GM12874 (cell line): ENCODE data around the gene GRAMD2A.

Source experiments
- TF ChIP-seq, protein P1 (sequence below): IDR thresholded peaks from 2 replicates; pipeline ENCODE4 v1.5.1; 2011; ENCODE audit warnings: low read depth, mild to moderate bottlenecking, control low read depth, low read length, moderate library complexity; ENCODE audit not compliant: insufficient read depth

GRAMD2A gene

GRCh38 chr15:72195101-72195511 is 2.5 kb downstream of the GRAMD2A start:
- TF ChIP-seq, protein P1, sequence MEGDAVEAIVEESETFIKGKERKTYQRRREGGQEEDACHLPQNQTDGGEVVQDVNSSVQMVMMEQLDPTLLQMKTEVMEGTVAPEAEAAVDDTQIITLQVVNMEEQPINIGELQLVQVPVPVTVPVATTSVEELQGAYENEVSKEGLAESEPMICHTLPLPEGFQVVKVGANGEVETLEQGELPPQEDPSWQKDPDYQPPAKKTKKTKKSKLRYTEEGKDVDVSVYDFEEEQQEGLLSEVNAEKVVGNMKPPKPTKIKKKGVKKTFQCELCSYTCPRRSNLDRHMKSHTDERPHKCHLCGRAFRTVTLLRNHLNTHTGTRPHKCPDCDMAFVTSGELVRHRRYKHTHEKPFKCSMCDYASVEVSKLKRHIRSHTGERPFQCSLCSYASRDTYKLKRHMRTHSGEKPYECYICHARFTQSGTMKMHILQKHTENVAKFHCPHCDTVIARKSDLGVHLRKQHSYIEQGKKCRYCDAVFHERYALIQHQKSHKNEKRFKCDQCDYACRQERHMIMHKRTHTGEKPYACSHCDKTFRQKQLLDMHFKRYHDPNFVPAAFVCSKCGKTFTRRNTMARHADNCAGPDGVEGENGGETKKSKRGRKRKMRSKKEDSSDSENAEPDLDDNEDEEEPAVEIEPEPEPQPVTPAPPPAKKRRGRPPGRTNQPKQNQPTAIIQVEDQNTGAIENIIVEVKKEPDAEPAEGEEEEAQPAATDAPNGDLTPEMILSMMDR: no peak

DNA sequence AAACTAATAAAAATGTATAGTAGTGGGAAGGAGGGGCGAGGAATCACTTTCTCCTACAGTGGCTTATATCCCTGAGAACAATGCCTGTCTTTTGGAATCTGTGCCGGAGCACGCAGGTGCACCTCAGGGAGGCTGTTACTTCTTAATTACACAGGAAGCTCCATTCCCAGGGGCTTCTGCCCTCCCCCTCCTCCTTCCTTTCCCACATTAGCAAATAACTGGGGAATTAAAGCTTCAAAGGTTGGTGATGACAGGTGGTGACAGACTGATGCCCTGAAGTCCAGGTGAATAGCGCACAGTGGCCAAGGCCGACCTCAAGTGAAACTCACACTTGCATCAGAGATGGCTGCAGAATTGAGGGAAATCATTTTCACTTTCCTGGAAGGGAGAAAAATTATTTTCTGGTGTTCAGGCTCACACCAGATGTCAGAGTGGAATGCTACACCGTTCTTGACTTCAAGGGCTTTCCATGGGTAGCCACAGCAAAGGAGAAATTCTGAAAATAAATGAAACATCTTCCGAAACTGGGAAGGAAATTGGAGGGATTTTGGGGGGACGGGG is 3.7 kb downstream of the GRAMD2A start:
- TF ChIP-seq, protein P1: no peak

DNA sequence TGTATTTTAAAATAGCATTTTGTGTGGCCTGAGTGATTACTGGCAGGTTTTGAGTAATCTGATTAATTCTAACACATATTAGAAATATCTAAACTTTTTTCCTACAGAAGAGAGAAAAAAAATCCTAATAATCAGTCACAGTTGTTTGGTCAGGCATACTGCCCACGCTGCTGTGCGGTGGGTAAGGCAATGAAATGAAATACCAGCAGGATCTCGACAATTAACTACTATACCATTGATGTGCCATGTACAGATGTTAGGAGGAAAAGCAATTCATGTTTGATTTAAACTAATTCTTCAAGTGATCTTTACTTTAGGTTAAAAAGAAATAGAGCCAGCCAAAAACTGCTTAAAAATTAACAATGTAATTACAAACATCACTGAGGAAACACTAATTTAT is 5.2 kb downstream of the GRAMD2A start:
- TF ChIP-seq, protein P1: no peak

- TF ChIP-seq, protein P1: no peak
These were observed 8.2 kb downstream of the GRAMD2A start for GRCh38 chr15:72189250-72189902.

- TF ChIP-seq, protein P1: no peak
These were observed 13.3 kb downstream of the GRAMD2A start for GRCh38 chr15:72184165-72184811.

DNA sequence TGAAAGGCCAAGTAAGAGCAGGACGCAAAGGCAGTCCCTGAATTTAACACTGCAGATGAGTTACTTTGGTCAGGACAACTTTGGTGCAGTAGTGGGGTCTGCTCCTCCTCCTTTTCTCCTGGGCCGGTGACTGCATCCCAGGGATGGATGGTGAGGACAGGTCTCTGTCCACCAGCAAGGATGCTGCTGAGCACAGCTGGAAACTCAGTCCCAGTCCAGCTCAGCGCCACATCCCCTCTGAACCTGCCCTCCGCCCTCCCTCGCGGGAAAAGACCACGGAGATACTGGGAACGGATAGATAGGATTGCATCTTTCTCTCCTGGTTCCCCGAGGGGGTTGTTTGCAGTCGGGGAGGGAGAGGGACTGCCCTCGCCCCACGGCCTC is 13.8 kb downstream of the GRAMD2A start:
- TF ChIP-seq, protein P1: no peak

- TF ChIP-seq, protein P1: no peak
These were observed 14.9 kb downstream of the GRAMD2A start for GRCh38 chr15:72182673-72183072.
